Daoy (cell line): Measurements from ENCODE around the gene OR6C1. TPM values are rescaled to one million over a fixed set of nuclear protein-coding genes. Genes with fewer than 3 reads are reported as not detected.
"Not testable (repeated sequence)": the region's sequence is repeated elsewhere in the genome, so short reads cannot be mapped to it uniquely, and the experiment has no call there.

ENCODE experiments used
- DNase-seq: peaks from one replicate; pipeline ENCODE4 v3.0.0-alpha.2; 2015; ENCODE audit warnings: low read depth
- total RNA-seq: library from RNA; depleted of rRNA; stranded (reverse); fragments of >200 nt; shearing (Covaris generic); gene quantifications from 2 replicates; pipeline ENCODE4 v1.2.3, GENCODE V29; 2014; rRNA removed

The OR6C1 gene
- not detected in 2 replicates for total RNA-seq

DNA sequence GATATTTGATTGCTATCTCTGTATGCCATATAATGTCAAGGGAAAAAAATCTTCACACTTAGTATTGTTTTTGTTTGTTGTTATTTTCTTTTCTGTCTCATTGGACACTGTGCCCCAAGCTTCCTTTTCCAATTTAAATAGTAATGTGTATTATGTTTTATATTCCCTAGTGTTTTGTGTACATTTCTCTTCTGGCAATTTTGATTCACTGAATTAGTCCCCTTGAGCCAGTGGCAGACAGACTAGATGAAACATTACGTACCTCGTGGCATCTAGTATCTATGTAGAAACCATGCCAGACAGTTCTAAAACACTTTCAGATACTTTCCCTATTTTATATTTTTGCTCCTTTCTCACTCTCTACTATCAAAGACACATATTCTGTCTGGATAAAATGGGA is at the start of gene OR6C1:
Gene OR6C1 (plus strand): TSS at position 301 of the 400 bp plus-strand sequence. CDS start 6,257 bp downstream, outside the sequence.
- DNase-seq = no peak

DNA sequence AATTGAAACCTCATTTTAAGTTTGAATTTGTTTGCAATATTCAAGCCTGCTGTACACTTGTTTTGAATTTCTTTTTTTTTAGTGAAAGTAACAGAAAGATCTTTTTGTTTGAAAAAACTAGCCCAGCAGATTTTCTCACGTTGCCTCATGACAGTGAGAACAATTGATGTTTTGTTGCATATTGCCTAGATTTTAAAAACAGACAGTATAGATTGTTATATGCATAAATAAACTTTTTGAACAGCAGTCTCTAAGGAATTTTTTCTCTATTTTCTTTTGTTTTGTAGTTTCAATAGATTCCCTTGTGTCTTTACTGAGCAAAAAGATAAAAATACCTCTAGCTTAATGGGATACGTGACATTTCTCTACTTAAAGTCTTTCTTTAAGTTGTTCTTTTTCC is 33.2 kb upstream of the OR6C1 start:
- no peak for DNase-seq

- DNase-seq = no peak
Observed at GRCh38 chr12:55289999-55290398, 24.1 kb upstream of the OR6C1 start.

GRCh38 chr12:55296469-55296868 is 17.7 kb upstream of the OR6C1 start, which contains the start of gene OR6C6:
TSS of gene OR6C6 (minus strand) at chr12:55296569. CDS start at chr12:55295232, 1,337 bp downstream.
- no peak for DNase-seq

- DNase-seq = no peak
Observed at GRCh38 chr12:55320201-55320600, 6.1 kb downstream of the OR6C1 start.

DNA sequence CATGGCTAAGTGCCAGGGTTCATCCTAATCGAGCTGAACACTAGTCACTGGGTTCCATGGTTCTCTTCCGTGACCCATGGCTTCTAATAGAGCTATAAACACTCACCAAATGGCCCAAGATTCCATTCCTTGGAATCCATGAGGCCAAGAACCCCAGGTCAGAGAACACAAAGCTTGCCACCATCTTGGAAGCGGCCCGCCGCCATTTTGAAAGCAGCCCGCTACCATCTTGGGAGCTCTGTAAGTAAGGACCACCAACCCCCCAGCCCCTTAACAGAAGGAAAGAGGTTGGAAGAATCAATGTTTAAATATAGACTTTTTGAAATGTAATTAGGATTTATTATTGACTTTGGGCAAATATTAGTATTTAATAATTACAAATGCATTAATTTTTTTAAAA is 11.7 kb downstream of the OR6C1 start:
- not testable (repeated sequence) for DNase-seq

- DNase-seq = no peak
Observed at GRCh38 chr12:55330446-55330845, 16.3 kb downstream of the OR6C1 start, which contains the start of gene OR6C3. TSS of gene OR6C3 (plus strand) at chr12:55330746. CDS start at chr12:55331701, 955 bp downstream.

DNA sequence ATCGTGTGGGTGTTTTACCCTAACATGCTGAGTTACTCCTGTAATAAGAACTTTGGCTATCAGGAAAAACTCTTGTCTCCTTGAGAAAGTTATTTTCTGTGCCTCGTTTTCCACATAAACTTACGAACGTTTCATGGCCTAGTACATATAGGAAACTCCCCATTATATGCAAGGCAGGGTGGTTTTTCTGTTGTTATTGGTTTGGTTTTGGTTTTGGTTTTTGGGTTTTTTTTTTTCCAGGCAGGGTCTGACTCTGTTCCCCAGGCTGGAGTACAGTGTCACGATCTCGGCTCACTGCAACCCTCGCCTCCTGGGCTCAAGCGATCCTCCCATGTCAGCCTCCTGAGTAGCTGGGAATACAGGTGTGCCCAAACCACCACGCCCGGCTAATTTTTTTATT is 21.9 kb downstream of the OR6C1 start:
- no peak for DNase-seq

GRCh38 chr12:55355338-55355737 is 41.2 kb downstream of the OR6C1 start:
- DNase-seq = peak; percentile 7

DNA sequence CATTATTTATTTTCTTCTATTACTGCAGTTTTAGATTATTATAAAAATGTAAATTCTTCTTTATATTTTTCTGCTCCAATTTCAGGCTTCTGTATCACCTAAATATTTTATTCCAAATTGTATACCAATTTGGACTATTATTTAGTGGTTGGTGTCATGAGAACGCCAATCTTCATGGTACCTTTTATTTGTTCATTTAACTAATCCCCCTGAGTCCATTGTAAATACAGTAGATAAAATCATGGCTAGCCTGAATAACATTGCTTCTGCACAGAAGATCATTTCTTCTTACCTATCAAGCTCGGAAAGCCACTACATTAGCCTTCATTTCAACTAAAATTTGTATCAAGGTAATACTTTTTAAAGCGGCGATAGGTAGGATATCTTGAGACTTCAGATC is 48.5 kb downstream of the OR6C1 start, which contains the start of gene OR6C75:
Gene OR6C75 (plus strand): TSS at position 301 of the 400 bp plus-strand sequence. CDS start 2,136 bp downstream, outside the sequence.
- DNase-seq = no peak

GRCh38 chr12:55365086-55365485 is 50.9 kb downstream of the OR6C1 start:
- no peak for DNase-seq

Other genes starting within 250 kb of the OR6C1 start
- not detected in 2 replicates for gene OR9K2, start 187.9 kb upstream of the OR6C1 start, total RNA-seq
- gene OR10A7, start 93.3 kb upstream of the OR6C1 start, total RNA-seq = not detected in 2 replicates
- gene OR6C74, start 69.7 kb upstream of the OR6C1 start, total RNA-seq = not detected in 2 replicates
- gene OR6C6, start 17.8 kb upstream of the OR6C1 start, total RNA-seq = not detected in 2 replicates
- not detected in 2 replicates for gene OR6C3, start 16.4 kb downstream of the OR6C1 start, total RNA-seq
- gene OR6C75, start 48.6 kb downstream of the OR6C1 start, total RNA-seq = not detected in 2 replicates
- gene OR6C65, start 86.2 kb downstream of the OR6C1 start, total RNA-seq = not detected in 2 replicates
- gene OR6C76, start 111.9 kb downstream of the OR6C1 start, total RNA-seq = not detected in 2 replicates
- gene OR6C2, start 129.7 kb downstream of the OR6C1 start, total RNA-seq = not detected in 2 replicates
- 0.29 TPM in 1 of 2 replicates, not detected in the other for gene OR6C70, start 155.8 kb downstream of the OR6C1 start, total RNA-seq
- gene OR6C68, start 178.0 kb downstream of the OR6C1 start, total RNA-seq = not detected in 2 replicates
- gene OR6C4, start 235.3 kb downstream of the OR6C1 start, total RNA-seq = not detected in 2 replicates